Measurements from ENCODE around the gene PCDHA10.
"Not testable (repeated sequence)": the region's sequence is repeated elsewhere in the genome, so short reads cannot be mapped to it uniquely, and the experiment has no call there.

Gene PCDHA10

DNA sequence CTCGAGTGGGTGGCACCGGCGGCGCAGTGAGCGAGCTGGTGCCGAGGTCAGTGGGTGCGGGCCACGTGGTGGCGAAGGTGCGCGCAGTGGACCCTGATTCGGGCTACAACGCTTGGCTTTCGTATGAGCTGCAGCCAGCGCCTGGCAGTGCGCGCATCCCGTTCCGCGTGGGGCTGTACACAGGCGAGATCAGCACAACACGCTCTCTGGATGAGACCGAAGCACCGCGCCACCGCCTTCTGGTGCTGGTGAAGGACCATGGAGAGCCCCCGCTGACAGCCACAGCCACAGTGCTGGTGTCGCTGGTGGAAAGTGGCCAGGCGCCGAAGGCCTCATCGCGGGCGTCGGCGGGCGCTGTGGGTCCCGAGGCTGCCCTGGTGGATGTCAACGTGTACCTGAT lies 32.2 kb upstream of the PCDHA10 start:
- TF ChIP-seq, protein P1, sequence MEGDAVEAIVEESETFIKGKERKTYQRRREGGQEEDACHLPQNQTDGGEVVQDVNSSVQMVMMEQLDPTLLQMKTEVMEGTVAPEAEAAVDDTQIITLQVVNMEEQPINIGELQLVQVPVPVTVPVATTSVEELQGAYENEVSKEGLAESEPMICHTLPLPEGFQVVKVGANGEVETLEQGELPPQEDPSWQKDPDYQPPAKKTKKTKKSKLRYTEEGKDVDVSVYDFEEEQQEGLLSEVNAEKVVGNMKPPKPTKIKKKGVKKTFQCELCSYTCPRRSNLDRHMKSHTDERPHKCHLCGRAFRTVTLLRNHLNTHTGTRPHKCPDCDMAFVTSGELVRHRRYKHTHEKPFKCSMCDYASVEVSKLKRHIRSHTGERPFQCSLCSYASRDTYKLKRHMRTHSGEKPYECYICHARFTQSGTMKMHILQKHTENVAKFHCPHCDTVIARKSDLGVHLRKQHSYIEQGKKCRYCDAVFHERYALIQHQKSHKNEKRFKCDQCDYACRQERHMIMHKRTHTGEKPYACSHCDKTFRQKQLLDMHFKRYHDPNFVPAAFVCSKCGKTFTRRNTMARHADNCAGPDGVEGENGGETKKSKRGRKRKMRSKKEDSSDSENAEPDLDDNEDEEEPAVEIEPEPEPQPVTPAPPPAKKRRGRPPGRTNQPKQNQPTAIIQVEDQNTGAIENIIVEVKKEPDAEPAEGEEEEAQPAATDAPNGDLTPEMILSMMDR (IDR thresholded peaks at IDR 0.05; ENCODE audit: extremely low read depth, missing control alignments), result no peak
- DNase-seq (ENCODE audit: low spot score), result no peak

DNA sequence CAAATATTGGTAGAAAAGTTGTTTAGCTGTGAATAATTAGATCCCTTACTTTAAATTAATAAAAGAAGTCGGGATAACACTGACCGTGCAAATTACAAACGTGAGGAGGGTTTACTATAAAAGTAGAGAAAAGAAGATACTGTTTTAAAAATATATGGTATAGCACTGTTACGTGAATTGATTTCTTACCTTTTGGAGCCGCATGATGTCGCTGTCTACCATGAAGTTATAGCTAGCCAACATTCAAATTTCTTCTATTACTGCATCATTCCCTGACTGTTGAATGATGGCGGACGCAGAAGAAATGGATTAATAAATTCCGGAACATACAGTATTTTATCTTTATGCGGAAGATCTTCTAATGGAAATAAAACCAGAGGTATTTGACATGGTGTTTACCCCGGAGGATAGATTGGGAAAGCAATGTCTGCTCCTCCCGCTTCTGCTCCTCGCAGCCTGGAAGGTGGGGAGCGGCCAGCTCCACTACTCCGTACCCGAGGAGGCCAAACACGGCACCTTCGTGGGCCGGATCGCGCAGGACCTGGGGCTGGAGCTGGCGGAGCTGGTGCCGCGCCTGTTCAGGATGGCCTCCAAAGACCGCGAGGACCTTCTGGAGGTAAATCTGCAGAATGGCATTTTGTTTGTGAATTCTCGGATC lies 27.9 kb upstream of the PCDHA10 start, which contains the start of gene PCDHA6:
Gene PCDHA6, plus strand, starts transcription at position 257 of the 658 bp plus-strand sequence. Its CDS starts 132 bp downstream, at position 389.
- TF ChIP-seq, protein P1 (IDR thresholded peaks at IDR 0.05; ENCODE audit: extremely low read depth, missing control alignments), result no peak
- DNase-seq (ENCODE audit: low spot score), result no peak

DNA sequence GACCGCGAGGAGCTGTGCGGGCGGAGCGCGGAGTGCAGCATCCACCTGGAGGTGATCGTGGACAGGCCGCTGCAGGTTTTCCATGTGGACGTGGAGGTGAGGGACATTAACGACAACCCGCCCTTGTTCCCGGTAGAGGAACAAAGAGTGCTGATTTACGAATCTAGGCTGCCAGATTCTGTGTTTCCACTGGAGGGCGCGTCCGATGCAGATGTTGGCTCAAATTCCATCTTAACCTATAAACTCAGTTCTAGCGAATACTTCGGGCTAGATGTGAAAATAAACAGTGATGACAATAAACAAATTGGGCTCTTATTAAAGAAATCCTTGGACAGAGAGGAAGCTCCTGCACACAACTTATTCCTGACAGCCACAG lies 27.3 kb upstream of the PCDHA10 start:
- DNase-seq (ENCODE audit: low spot score), result no peak
- TF ChIP-seq, protein P1 (IDR thresholded peaks at IDR 0.05; ENCODE audit: extremely low read depth, missing control alignments), result no peak

DNA sequence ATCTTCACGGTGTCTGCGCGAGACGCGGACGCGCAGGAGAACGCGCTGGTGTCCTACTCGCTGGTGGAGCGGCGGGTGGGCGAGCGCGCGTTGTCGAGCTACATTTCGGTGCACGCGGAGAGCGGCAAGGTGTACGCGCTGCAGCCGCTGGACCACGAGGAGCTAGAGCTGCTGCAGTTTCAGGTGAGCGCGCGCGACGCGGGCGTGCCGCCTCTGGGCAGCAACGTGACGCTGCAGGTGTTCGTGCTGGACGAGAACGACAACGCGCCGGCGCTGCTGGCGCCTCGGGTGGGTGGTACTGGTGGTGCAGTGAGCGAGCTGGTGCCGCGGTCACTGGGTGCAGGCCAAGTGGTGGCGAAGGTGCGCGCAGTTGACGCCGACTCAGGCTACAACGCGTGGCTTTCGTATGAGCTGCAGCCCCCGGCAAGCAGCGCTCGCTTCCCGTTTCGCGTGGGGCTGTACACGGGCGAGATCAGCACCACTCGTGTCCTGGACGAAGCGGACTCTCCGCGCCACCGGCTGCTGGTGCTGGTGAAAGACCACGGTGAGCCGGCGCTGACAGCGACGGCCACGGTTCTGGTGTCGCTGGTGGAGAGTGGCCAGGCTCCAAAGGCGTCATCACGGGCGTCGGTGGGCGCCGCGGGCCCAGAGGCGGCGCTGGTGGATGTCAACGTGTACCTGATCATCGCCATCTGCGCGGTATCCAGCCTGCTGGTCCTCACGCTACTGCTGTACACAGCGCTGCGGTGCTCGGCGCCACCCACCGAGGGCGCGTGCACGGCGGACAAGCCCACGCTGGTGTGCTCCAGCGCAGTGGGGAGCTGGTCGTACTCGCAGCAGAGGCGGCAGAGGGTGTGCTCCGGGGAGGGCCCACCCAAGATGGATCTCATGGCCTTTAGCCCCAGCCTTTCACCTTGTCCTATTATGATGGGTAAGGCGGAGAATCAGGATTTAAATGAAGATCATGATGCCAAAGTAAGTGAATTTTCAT lies 25.9 kb upstream of the PCDHA10 start:
- DNase-seq (ENCODE audit: low spot score), result not testable (repeated sequence)

DNA sequence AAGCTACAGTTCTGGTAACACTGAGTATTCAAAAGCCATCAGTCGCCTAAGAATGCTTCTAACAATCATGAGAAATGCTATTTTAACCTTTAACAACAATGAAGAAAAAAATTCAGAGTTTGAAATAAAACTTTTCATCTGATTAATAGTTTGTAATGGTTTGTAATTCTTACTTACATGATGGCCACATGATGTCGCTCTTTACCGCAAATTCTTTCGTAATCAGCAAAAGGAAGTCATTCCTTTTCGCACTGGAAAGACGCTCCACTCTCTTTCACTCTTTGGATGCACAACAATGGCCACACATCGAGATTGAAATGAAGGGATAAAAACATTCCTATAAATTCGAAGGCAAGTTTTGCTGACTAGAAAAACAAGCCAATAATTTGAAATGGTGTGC lies 21.7 kb upstream of the PCDHA10 start, which contains the start of gene PCDHA7:
Gene PCDHA7, plus strand, starts transcription at position 277 of the 400 bp plus-strand sequence. Its CDS starts 115 bp downstream, at position 392.
- no peak for DNase-seq (ENCODE audit: low spot score)
- TF ChIP-seq, protein P1 (IDR thresholded peaks at IDR 0.05; ENCODE audit: extremely low read depth, missing control alignments), result no peak

DNA sequence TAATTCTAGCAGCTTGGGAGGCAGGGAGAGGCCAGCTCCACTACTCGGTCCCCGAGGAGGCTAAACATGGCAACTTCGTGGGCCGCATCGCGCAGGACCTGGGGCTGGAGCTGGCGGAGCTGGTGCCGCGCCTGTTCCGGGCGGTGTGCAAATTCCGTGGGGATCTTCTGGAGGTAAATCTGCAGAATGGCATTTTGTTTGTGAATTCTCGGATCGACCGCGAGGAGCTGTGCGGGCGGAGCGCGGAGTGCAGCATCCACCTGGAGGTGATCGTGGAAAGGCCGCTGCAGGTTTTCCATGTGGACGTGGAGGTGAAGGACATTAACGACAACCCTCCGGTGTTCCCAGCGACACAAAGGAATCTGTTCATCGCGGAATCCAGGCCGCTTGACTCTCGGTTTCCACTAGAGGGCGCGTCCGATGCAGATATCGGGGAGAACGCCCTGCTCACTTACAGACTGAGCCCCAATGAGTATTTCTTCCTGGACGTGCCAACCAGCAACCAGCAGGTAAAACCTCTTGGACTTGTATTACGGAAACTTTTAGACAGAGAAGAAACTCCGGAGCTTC lies 21.2 kb upstream of the PCDHA10 start:
- DNase-seq (ENCODE audit: low spot score), result not testable (repeated sequence)

DNA sequence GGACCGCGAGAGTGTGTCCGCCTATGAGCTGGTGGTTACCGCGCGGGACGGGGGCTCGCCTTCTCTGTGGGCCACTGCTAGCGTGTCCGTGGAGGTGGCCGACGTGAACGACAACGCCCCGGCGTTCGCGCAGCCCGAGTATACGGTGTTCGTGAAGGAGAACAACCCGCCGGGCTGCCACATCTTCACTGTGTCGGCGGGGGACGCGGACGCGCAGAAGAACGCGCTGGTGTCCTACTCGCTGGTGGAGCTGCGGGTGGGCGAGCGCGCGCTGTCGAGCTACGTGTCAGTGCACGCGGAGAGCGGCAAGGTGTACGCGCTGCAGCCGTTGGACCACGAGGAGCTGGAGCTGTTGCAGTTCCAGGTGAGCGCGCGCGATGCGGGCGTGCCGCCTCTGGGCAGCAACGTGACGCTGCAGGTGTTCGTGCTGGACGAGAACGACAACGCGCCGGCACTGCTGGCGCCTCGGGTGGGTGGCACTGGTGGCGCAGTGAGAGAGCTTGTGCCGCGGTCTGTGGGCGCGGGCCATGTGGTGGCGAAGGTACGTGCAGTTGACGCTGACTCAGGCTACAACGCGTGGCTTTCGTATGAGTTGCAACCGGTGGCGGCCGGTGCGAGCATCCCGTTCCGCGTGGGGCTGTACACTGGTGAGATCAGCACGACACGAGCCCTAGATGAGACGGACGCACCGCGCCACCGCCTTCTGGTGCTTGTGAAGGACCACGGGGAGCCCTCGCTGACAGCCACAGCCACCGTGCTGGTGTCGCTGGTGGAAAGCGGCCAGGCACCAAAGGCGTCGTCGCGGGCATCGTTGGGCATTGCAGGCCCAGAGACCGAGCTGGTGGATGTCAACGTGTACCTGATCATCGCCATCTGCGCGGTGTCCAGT lies 19.8 kb upstream of the PCDHA10 start:
- DNase-seq (ENCODE audit: low spot score), result no peak
- TF ChIP-seq, protein P1 (IDR thresholded peaks at IDR 0.05; ENCODE audit: extremely low read depth, missing control alignments), result no peak

Measured in GM20000 (cell line).